Endothelial cell of umbilical vein (primary cell): ENCODE measurements around the gene KRT15. TPM values are rescaled to one million over a fixed set of nuclear protein-coding genes. Genes with fewer than 3 reads are reported as not detected.

Source experiments
- BruUV-seq: library from RNA; stranded (reverse); fragments of 400-500 nt; replicated peaks from 2 replicates; lab custom pipeline; 2021; lab: Mats Ljungman, UMichigan
- CTCF ChIA-PET: fragments of 300-600, 350-600 bp; sonication (Branson Sonifier 250); formaldehyde crosslinking; loops from one replicate; lab custom pipeline; 2021; ENCODE audit warnings: antibody characterized with exemption, inconsistent platforms; lab: Charles Lee
- POLR2A ChIA-PET: fragments of 300-600, 350-600 bp; sonication (Branson Sonifier 250); formaldehyde crosslinking; loops from one replicate; lab custom pipeline; 2021; ENCODE audit warnings: antibody characterized with exemption, inconsistent platforms; lab: Charles Lee
- DNase-seq: peaks from one replicate; pipeline ENCODE4 v3.0.0-alpha.2; 2011; ENCODE audit warnings: low read depth, low spot score
- FAIRE-seq: peaks from 2 replicates; lab custom pipeline; 2011; peaks lifted over from hg19 to GRCh38; lab: Jason Lieb, UNC
- H2AFZ ChIP-seq: 2 replicates; pipeline ENCODE4 v1.6.0; 2012; ENCODE audit warnings: low read depth, low read length, control low read depth, inconsistent platforms
- H3K27ac ChIP-seq: 2 replicates; pipeline ENCODE4 v1.5.1; 2011; ENCODE audit warnings: low read depth, mild to moderate bottlenecking, control low read depth, low read length, moderate library complexity; ENCODE audit not compliant: insufficient read depth
- H3K27me3 ChIP-seq, 2 experiments: 2 replicates each; pipeline versions ENCODE4 v1.6.0 to v1.6.1; 2011; ENCODE audit warnings: low read length in 2 of 2, mixed read lengths in 1 of 2; ENCODE audit not compliant: control insufficient read depth in 2 of 2, insufficient read depth in 2 of 2
- H3K36me3 ChIP-seq, 2 experiments: 2 replicates in 1 of 2; 3 replicates in 1 of 2; pipeline ENCODE4 v1.5.1; 2011; ENCODE audit warnings: low read length in 2 of 2, mild to moderate bottlenecking in 1 of 2, moderate library complexity in 1 of 2; ENCODE audit not compliant: control insufficient read depth in 2 of 2, insufficient read depth in 2 of 2; ENCODE audit errors: extremely low read depth in 1 of 2
- H3K4me1 ChIP-seq: 3 replicates; pipeline ENCODE4 v1.5.1; 2011; ENCODE audit warnings: mild to moderate bottlenecking, low read length; ENCODE audit not compliant: control insufficient read depth, insufficient read depth; ENCODE audit errors: extremely low read depth
- H3K4me2 ChIP-seq: 2 replicates; pipeline ENCODE4 v1.6.1; 2011; ENCODE audit warnings: low read length, control low read depth, mixed read lengths; ENCODE audit not compliant: insufficient read depth
- H3K4me3 ChIP-seq, 3 experiments: fragments of 200-600 bp in 1 of 3; sonication (generic), shearing (Covaris generic) in 1 of 3; replicated peaks in 1 of 3; 2 replicates each; pipeline ENCODE4 v1.5.1; 2011 to 2016; ENCODE audit warnings: control low read depth in 3 of 3, low read length in 3 of 3, mild to moderate bottlenecking in 2 of 3, inconsistent platforms in 1 of 3, low read depth in 1 of 3, moderate library complexity in 1 of 3; ENCODE audit not compliant: insufficient read depth in 1 of 3
- H3K79me2 ChIP-seq: 2 replicates; pipeline ENCODE4 v1.6.0; 2012; ENCODE audit warnings: low read length, inconsistent platforms; ENCODE audit not compliant: control insufficient read depth, insufficient read depth
- H3K9ac ChIP-seq: replicated peaks from 2 replicates; pipeline ENCODE3; 2011; ENCODE audit warnings: low read length, control low read depth; ENCODE audit not compliant: insufficient read depth; ENCODE audit errors: extremely low read depth
- H3K9me1 ChIP-seq: replicated peaks from 3 replicates; pipeline ENCODE4 v1.6.0; 2011; ENCODE audit warnings: mild to moderate bottlenecking, low read length; ENCODE audit not compliant: control insufficient read depth, insufficient read depth; ENCODE audit errors: extremely low read depth
- H3K9me3 ChIP-seq: replicated peaks from 2 replicates; pipeline ENCODE4 v1.5.1; 2012; ENCODE audit warnings: low read length, inconsistent platforms; ENCODE audit not compliant: control insufficient read depth, insufficient read depth
- H4K20me1 ChIP-seq: replicated peaks from 2 replicates; pipeline ENCODE3; 2011; ENCODE audit warnings: mild to moderate bottlenecking, low read length; ENCODE audit not compliant: control insufficient read depth, insufficient read depth; ENCODE audit errors: extremely low read depth
- CTCF ChIP-seq, 2 donors: IDR thresholded peaks; 1 replicate in 1 of 2; 2 replicates in 1 of 2; pipeline ENCODE4 v1.5.1; 2011; ENCODE audit warnings: low read length in 2 of 2, mild to moderate bottlenecking in 2 of 2, moderate library complexity in 2 of 2, control low read depth in 1 of 2, inconsistent platforms in 1 of 2, low read depth in 1 of 2; ENCODE audit not compliant: insufficient read depth in 1 of 2; ENCODE audit errors: extremely low read depth in 1 of 2
- EZH2 ChIP-seq: IDR thresholded peaks from 2 replicates; pipeline ENCODE4 v1.6.1; 2012; ENCODE audit warnings: borderline replicate concordance, low read depth, mild to moderate bottlenecking, moderate library complexity, low read length, inconsistent platforms; ENCODE audit not compliant: severe bottlenecking
- FOS ChIP-seq: IDR thresholded peaks from 2 replicates; pipeline ENCODE4 v1.6.1; 2011; ENCODE audit warnings: mild to moderate bottlenecking, low read length, moderate library complexity, borderline replicate concordance; ENCODE audit not compliant: insufficient read depth
- GATA2 ChIP-seq: IDR thresholded peaks from 2 replicates; pipeline ENCODE4 v1.7.0; 2011; ENCODE audit warnings: low read depth, mild to moderate bottlenecking, moderate library complexity, mixed read lengths, low read length; ENCODE audit not compliant: insufficient read length, insufficient read depth
- JUN ChIP-seq: IDR thresholded peaks from 2 replicates; pipeline ENCODE4 v1.6.1; 2011; ENCODE audit warnings: borderline replicate concordance, low read depth; ENCODE audit not compliant: insufficient read length, insufficient read depth
- MAX ChIP-seq: IDR thresholded peaks from 2 replicates; pipeline ENCODE4 v1.6.1; 2011; ENCODE audit not compliant: insufficient read depth, insufficient read length
- MYC ChIP-seq: IDR thresholded peaks from one replicate; pipeline ENCODE4 v1.6.1; 2011; ENCODE audit warnings: mild to moderate bottlenecking, low read depth, low read length
- POLR2A ChIP-seq: IDR thresholded peaks from 2 replicates; pipeline ENCODE4 v1.6.1; 2012; ENCODE audit warnings: low read depth, mild to moderate bottlenecking, control low read depth, low read length
- POLR2AphosphoS5 ChIP-seq: IDR thresholded peaks from 2 replicates; pipeline ENCODE4 v1.6.1; 2012; ENCODE audit warnings: low read depth, mild to moderate bottlenecking, control low read depth, low read length, moderate library complexity; ENCODE audit not compliant: insufficient read depth
- dilution Hi-C: fragments of 300-500 bp; cut with MboI; formaldehyde crosslinking; loops from one replicate; pipeline ENCODE4 v1.15.0; 2019; ENCODE audit warnings: low sequenced_read_pairs; ENCODE audit not compliant: extremely low pct_ligation_motif_present
- intact Hi-C: fragments of 100-400 bp; cut with micrococcal nuclease; formaldehyde crosslinking; loops from one replicate; pipeline ENCODE4 v1.10.0; 2022
- polyA plus RNA-seq, 4 experiments: library from polyadenylated mRNA; depleted of rRNA in 3 of 4; stranded (reverse) in 3 of 4; unstranded in 1 of 4; fragments of >200 nt; gene quantifications; 2 replicates each; pipeline versions ENCODE4 v1.2.1 to v1.2.3, GENCODE V29; 2011 to 2012; ENCODE audit warnings: missing spikeins in 1 of 4
- total RNA-seq: library from RNA; stranded (reverse); gene quantifications from 2 replicates; pipeline ENCODE4 v1.2.3, GENCODE V29; 2021

The KRT15 gene
- total and polyA plus RNA-seq, 2 donors (not counting 3 experiments of a cell fraction or from before 2014, with no cell fraction given), result 0.68 to 2.8 TPM

- Histone ChIP-seq H3K27ac (peak overlapping the region; percentile 80), H3K4me3 (no peak overlapping the region), H3K79me2 (no peaks in the 10 kb centered on the region), H3K9me1 (no peaks in the 10 kb centered on the region), H3K4me2 (peak overlapping the region; percentile 35), H3K36me3 (no peaks in the 10 kb centered on the region), H2AFZ (peak overlapping the region; percentile 39), H3K9ac (peak overlapping the region; percentile 42), H4K20me1 (no peaks in the 10 kb centered on the region), H3K4me1 (peaks cover 29% of the 10 kb centered on the region), H3K9me3 (no peaks in the 10 kb centered on the region), H3K27me3 (no peaks in the 10 kb centered on the region)
- TSS peak; percentile 91 for BruUV-seq
- intact Hi-C loops (loop anchor here (1.0 kb wide), 2 partner anchors 9 to 18 kb away; no protein-coding TSS in a partner anchor), dilution Hi-C loops (no loop called here)
- TF ChIP-seq MAX (no peak), EZH2 (no peak), GATA2 (peak; percentile 100), MYC (no peak), FOS (peak; percentile 97), POLR2AphosphoS5 (peak; percentile 69), POLR2A (peak; percentile 62), JUN (peak; percentile 90), CTCF (IDR thresholded peaks at IDR 0.05; ENCODE audit: extremely low read depth in 1 of 2, insufficient read depth in 1 of 2, low read depth in 1 of 2, low read length in 2 of 2) (no peak)
- FAIRE-seq, result peak; percentile 99
- CTCF ChIA-PET, result interaction anchor here (0.7 to 8.5 kb wide), 14 partner anchors 9 to 673 kb away, joined by 3 to 126 read pairs (median 6); no protein-coding TSS in a partner anchor
- peak; percentile 90 for DNase-seq
- POLR2A ChIA-PET, result interaction anchor here (0.7 to 1.2 kb wide), 2 partner anchors 9 to 158 kb away, joined by 3 to 4 read pairs; no protein-coding TSS in a partner anchor
Observed at GRCh38 chr17:41530062-41531048, 11.7 kb upstream of the KRT15 start.
